GM23338 (cell line): Measurements from ENCODE around the gene ETFB.

Source experiments
- CTCF ChIP-seq, 2 experiments: fragments of 200-600 bp in 1 of 2; sonication (generic) in 1 of 2; conservative IDR thresholded peaks; 2 replicates each; pipeline versions ENCODE4 v1.5.1 to v1.6.1; 2016 to 2017; ENCODE audit warnings: antibody characterized with exemption in 2 of 2, low read depth in 2 of 2, mild to moderate bottlenecking in 2 of 2, moderate library complexity in 1 of 2
- NANOG ChIP-seq: IDR thresholded peaks from 2 replicates; pipeline ENCODE4 v1.6.1; 2016; ENCODE audit warnings: antibody characterized with exemption, borderline replicate concordance

DNA sequence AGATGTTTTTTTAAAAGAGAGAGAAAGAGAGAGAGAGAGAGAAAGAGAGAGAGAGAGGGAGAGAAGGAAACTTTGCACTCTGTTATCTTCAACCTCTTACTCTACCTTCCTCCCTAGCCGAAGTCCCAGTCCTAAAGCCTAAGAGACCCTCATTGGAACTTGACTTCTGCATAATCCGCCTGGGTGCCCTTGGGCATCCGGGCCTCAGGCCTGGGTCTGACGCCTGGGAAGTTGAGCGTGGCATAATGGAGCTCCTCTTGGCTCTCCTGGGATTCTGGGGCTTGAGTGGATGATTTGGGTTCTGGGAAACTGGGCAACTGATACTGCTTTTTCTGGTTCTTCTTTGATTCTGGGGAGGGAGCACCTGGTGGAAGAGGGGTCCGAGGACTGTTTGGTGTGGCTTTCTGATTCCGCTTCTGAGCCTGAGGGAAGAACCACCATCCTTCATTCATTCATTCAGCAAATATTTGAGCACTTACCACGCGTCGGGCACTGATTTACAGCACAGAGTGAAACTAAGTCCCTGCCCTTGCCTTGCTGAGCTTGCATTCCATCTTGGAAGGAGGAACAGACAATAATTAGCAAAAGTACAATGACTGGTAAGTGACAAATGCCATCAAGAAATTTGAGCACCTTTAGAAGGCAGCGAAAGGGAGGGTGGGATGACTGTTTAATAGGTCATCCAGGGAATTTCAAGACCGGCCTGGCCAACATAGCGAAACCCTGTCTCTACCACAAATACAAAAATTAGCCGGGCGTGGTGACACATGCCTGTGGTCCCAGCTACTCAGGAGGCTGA is 45.0 kb upstream of the ETFB start:
- TF ChIP-seq CTCF (conservative IDR thresholded peaks at IDR 0.05; ENCODE audit: low read depth in 2 of 2): no peak
- no peak for TF ChIP-seq NANOG
